ENCODE data around the gene CFAP57. TPM values are rescaled to one million over a fixed set of nuclear protein-coding genes. Genes with fewer than 3 reads are reported as not detected.

The CFAP57 gene
- total RNA-seq, 2 donors from 2014 or later: 0.12 TPM; not detected in 1

DNA sequence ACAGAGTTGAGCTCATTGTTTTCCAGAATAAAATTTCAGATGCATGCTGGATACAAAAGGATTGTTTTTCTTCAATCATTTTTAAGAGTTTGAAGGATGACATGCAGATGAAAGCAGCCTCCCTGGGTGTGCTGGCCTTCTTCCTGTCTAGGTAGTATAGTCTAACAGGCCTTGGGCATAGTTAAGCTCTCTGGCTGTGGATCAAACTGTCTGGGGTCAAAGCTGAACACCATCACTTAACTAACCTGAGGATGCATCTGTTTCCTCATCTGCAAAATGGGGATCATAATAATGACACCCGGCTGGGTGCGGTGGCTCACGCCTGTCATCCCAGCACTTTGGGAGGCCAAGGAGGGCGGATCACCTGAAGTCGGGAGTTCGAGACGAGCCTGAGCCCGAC is 122.6 kb downstream of the CFAP57 start:
- Histone ChIP-seq H3K27ac (peak overlapping the region; percentile 65 to 71), H3K4me1 (peaks cover 0 to 42% of the 10 kb centered on the region in 2 donors), H3K27me3 (no peaks in the 10 kb centered on the region), H3K9me3 (no peaks in the 10 kb centered on the region), H3K36me3 (no peaks in the 10 kb centered on the region), H3K4me3 (no peak overlapping the region)
- DNase-seq (ENCODE audit: low spot score): no peak
- TF ChIP-seq, protein P1, sequence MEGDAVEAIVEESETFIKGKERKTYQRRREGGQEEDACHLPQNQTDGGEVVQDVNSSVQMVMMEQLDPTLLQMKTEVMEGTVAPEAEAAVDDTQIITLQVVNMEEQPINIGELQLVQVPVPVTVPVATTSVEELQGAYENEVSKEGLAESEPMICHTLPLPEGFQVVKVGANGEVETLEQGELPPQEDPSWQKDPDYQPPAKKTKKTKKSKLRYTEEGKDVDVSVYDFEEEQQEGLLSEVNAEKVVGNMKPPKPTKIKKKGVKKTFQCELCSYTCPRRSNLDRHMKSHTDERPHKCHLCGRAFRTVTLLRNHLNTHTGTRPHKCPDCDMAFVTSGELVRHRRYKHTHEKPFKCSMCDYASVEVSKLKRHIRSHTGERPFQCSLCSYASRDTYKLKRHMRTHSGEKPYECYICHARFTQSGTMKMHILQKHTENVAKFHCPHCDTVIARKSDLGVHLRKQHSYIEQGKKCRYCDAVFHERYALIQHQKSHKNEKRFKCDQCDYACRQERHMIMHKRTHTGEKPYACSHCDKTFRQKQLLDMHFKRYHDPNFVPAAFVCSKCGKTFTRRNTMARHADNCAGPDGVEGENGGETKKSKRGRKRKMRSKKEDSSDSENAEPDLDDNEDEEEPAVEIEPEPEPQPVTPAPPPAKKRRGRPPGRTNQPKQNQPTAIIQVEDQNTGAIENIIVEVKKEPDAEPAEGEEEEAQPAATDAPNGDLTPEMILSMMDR (IDR thresholded peaks at IDR 0.05): no peak

DNA sequence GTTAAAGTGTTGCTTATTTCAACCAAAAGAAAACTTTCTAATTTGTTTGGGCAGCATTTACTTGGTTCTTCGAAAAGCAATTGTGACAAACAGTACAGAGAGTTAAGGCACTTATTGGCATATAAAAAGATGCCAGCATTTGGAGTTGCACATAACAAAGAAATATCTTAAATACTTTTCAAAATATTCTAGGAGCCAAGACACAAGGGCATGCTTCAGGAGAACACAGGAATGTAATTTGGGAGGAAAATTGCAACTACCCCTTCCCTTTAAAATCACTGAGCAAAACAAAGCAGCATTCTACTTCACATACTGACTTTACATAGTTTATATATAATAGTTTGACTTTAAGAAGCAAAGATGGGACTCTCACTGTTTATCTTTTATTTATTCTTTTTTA is 124.1 kb downstream of the CFAP57 start:
- Histone ChIP-seq H3K4me1 (peaks cover 0 to 46% of the 10 kb centered on the region in 2 donors), H3K36me3 (no peaks in the 10 kb centered on the region), H3K27me3 (no peaks in the 10 kb centered on the region), H3K4me3 (no peak overlapping the region), H3K9me3 (no peaks in the 10 kb centered on the region), H3K27ac (peak overlapping the region; percentile 65 to 71)
- TF ChIP-seq, protein P1 (IDR thresholded peaks at IDR 0.05): no peak
- no peak for DNase-seq (ENCODE audit: low spot score)

DNA sequence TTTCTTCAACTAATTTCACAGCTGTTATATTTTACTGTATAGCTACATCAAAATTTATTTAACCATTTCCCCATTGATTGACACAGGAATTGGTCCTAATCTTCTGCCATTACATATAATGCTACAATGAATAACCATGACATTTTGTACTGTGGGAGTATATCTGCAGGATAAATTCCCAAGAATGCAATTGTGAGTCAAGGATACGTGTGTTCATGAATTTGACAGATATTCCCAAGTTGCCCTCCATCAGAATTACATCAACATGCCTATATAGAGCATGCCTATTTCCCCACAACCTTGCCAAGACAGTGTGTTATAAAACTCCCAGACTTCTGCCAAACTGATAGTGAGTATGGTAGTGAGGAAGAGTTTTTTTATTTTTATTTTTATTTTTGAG is 125.9 kb downstream of the CFAP57 start:
- Histone ChIP-seq H3K36me3 (no peaks in the 10 kb centered on the region), H3K27ac (no peak overlapping the region), H3K4me3 (no peak overlapping the region), H3K4me1 (peaks cover 0 to 58% of the 10 kb centered on the region in 2 donors), H3K27me3 (no peaks in the 10 kb centered on the region), H3K9me3 (no peaks in the 10 kb centered on the region)
- DNase-seq (ENCODE audit: low spot score): no peak
- TF ChIP-seq, protein P1 (IDR thresholded peaks at IDR 0.05): no peak

DNA sequence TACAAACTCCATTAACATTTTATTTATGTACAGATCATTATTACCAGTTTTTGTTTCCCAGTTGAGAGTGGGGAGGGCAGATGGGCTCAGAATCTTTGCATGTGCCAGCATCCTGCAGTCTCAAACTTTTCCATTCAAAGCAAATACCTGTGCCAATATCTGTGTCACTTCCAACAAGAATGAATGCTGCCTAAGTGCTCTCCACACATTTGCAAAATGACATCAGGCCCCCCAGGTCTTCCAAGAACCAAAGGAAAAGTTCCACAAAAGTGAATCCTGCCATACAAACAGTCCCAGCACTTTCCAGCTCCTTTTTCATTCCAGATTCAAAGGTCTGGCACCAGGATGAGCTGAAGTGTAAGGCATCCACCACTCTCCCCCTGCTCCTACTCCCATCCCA is 127.0 kb downstream of the CFAP57 start:
- Histone ChIP-seq H3K4me1 (peaks cover 0 to 62% of the 10 kb centered on the region in 2 donors), H3K36me3 (no peaks in the 10 kb centered on the region), H3K9me3 (no peaks in the 10 kb centered on the region), H3K4me3 (no peak overlapping the region), H3K27me3 (no peaks in the 10 kb centered on the region), H3K27ac (peak overlapping the region; percentile 69 to 72)
- DNase-seq (ENCODE audit: low spot score): no peak
- TF ChIP-seq, protein P1 (IDR thresholded peaks at IDR 0.05): no peak

DNA sequence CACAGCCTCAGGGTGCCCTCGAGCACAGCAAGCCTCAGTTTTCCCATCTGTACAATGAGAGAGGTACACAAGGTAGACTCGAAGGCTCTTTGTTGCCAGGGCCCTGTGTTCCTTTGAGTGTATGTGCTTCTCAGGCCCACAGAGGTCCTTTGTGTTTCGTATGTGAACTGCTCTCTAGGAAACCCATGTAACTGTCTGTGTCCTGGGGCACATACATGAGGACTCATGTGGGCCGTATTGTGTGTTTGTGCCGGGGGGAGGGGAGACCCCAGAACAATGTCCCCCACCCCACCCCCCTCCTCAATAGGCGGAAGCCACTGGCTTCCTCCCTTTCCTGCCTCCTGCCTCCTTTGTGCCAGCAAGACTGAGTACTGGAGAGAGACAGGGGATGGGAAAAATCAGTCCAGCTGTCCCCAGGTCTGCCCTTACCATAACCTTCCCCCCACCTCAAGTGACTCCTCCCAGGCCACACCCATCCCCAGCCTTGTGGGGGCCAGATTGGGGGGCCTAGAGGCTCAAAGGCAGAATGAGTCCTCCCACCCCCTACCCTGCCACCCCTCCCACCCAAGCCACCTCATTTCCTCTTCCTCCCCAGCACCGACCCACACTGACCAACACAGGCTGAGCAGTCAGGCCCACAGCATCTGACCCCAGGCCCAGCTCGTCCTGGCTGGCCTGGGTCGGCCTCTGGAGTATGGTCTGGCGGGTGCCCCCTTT is 128.4 kb downstream of the CFAP57 start, which contains the start of gene TIE1:
TIE1 (plus strand) TSS at position 605 of the 717 bp plus-strand sequence; CDS start at position 695, 90 bp downstream.
- H3K36me3 ChIP-seq: no peaks in the 10 kb centered on the region
- no peak for DNase-seq (ENCODE audit: low spot score)

More for the DNA sequence above, 128.4 kb downstream of the CFAP57 start, which contains the start of gene TIE1:
- Histone ChIP-seq H3K9me3 (no peaks in the 10 kb centered on the region), H3K27ac (peak within 1 kb of the TSS; percentile 69 to 72), H3K27me3 (no peaks in the 10 kb centered on the region), H3K4me3 (peak within 1 kb of the TSS; percentile 32 to 40), H3K4me1 (peaks cover 0 to 59% of the 10 kb centered on the region in 2 donors)
- TF ChIP-seq, protein P1 (IDR thresholded peaks at IDR 0.05): no peak
